Measurements from ENCODE around the gene DACT1.

GRCh38 chr14:58635091-58635830 is 2.5 kb upstream of the DACT1 start:
- TF ChIP-seq CTCF (IDR thresholded peaks at IDR 0.05): no peak
- TF ChIP-seq ZFX (IDR thresholded peaks at IDR 0.05; ENCODE audit: borderline replicate concordance): no peak

Measured in 22Rv1 (cell line).